Calu3 (cell line): ENCODE results near the gene CD200R1L. TPM values are rescaled to one million over a fixed set of nuclear protein-coding genes. Genes with fewer than 3 reads are reported as not detected.

Source experiments
- BruUV-seq: library from RNA; stranded (reverse); fragments of 400-500 nt; replicated peaks from 2 replicates; lab custom pipeline; 2021; lab: Mats Ljungman, UMichigan
- CTCF ChIA-PET: fragments of 300-600 bp; sonication (Branson Sonifier 250); formaldehyde crosslinking; loops from one replicate; lab custom pipeline; 2022; ENCODE audit warnings: antibody characterized with exemption; lab: Charles Lee
- DNase-seq: peaks from one replicate; pipeline ENCODE4 v3.0.0; 2022
- H3K27ac Mint-ChIP-seq: one replicate; pipeline ENCODE4 v1.8.0; 2022; ENCODE audit warnings: mixed read lengths; ENCODE audit not compliant: unreplicated experiment
- H3K27me3 Mint-ChIP-seq: one replicate; pipeline ENCODE4 v1.8.0; 2022; ENCODE audit warnings: mixed read lengths; ENCODE audit not compliant: unreplicated experiment
- H3K36me3 Mint-ChIP-seq: one replicate; pipeline ENCODE4 v1.8.0; 2022; ENCODE audit warnings: mild to moderate bottlenecking, moderate library complexity, mixed read lengths; ENCODE audit not compliant: insufficient read depth, unreplicated experiment
- H3K4me1 Mint-ChIP-seq: one replicate; pipeline ENCODE4 v1.8.0; 2022; ENCODE audit warnings: mild to moderate bottlenecking, low read depth, mixed read lengths; ENCODE audit not compliant: unreplicated experiment
- H3K4me3 Mint-ChIP-seq: one replicate; pipeline ENCODE4 v1.8.0; 2022; ENCODE audit warnings: mild to moderate bottlenecking, low read depth, moderate library complexity, mixed read lengths; ENCODE audit not compliant: unreplicated experiment
- H3K9me3 Mint-ChIP-seq: one replicate; pipeline ENCODE4 v1.8.0; 2022; ENCODE audit warnings: low read depth, mixed read lengths; ENCODE audit not compliant: unreplicated experiment
- intact Hi-C: fragments of 100-400 bp; cut with micrococcal nuclease; formaldehyde crosslinking; loops from one replicate; pipeline ENCODE4 v1.10.0; 2022; ENCODE audit not compliant: unreplicated experiment
- total RNA-seq: library from RNA; stranded (reverse); gene quantifications from 2 replicates; pipeline ENCODE4 v1.2.3, GENCODE V29; 2022
- TF ChIP-seq, protein P1 (sequence below): fragments of 200-600 bp; IDR thresholded peaks from one replicate; pipeline ENCODE4 v1.8.0; 2022; ENCODE audit warnings: antibody characterized with exemption; ENCODE audit not compliant: unreplicated experiment

The CD200R1L gene
- total RNA-seq, 1 experiment from 2014 or later = not detected

DNA sequence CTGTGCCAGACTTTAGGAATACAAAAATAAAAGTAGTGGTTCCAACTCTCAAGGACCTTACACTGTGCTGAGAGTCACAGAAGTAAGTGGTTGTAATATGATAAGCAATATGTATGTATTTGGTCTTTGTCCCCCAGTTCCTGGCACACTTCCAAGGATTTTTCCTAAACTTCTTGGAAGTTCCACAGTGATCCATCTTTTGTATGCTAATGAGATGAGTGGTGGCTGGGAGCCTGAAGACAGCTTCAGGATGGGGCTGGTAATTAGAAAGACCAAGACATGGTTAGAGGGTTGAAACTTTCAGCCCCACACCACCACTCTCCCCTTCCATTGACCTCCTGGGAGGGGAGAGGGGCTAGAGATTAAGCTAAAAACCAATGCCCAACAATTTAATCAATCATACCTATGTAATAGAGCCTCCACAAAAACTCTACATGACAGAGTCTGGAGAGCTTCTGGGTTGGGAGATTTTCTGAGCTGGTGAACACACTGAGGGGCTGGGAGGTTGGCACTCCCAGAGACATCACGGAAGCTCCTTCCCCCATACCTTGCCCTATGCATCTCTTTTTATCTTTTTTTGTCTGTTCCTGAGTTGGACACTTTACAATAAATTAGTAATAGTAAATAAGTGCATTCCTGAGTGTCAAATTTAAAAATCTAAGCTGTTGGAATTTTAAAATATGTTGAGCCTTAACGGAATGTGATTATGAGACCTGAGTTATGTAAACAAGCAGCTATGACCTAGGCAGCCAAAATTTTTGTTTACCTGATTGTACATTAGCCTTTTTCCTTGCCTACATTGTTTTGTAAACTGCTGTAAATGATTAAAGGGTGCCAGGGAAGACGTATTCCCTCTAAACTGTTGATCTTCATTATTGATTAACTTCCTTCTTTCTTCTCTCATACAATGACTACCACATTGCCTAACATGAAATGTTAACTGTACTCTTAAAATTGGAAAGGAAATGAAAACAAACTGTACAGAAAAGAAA, 24.3 kb downstream of the CD200R1L start:
- H3K9me3 Mint-ChIP-seq = no peaks in the 10 kb centered on the region
- peaks cover 8% of the 10 kb centered on the region for H3K4me1 Mint-ChIP-seq
- no peaks in the 10 kb centered on the region for H3K36me3 Mint-ChIP-seq
- CTCF ChIA-PET = interaction anchor here (0.8 kb wide), 1 partner anchor 157 kb away, joined by 3 read pairs; no protein-coding TSS in a partner anchor
- no TSS peak for BruUV-seq
- no peak overlapping the region for H3K27ac Mint-ChIP-seq
- no peaks in the 10 kb centered on the region for H3K27me3 Mint-ChIP-seq
- TF ChIP-seq, protein P1, sequence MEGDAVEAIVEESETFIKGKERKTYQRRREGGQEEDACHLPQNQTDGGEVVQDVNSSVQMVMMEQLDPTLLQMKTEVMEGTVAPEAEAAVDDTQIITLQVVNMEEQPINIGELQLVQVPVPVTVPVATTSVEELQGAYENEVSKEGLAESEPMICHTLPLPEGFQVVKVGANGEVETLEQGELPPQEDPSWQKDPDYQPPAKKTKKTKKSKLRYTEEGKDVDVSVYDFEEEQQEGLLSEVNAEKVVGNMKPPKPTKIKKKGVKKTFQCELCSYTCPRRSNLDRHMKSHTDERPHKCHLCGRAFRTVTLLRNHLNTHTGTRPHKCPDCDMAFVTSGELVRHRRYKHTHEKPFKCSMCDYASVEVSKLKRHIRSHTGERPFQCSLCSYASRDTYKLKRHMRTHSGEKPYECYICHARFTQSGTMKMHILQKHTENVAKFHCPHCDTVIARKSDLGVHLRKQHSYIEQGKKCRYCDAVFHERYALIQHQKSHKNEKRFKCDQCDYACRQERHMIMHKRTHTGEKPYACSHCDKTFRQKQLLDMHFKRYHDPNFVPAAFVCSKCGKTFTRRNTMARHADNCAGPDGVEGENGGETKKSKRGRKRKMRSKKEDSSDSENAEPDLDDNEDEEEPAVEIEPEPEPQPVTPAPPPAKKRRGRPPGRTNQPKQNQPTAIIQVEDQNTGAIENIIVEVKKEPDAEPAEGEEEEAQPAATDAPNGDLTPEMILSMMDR = no peak
- DNase-seq = no peak
- intact Hi-C loops = no loop called here
- no peak overlapping the region for H3K4me3 Mint-ChIP-seq

DNA sequence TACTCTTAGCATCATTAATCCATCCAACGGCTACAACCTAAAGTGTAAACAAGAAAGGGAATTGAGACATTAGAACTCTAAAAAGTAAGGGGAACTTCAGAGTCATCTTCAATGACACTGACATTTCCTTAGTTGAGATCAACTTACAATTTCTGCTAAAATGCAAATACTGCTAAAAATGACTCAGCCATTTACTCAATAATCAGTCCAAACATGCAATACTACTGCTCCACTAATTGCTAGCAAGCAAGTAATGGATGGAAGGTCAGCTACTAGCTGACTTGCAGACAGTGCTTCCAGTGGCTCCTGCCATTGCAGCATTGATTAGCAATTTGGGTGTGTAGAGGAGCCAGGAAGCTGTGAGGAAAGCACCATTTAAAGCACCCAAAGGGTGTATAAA, 28.4 kb downstream of the CD200R1L start:
- CTCF ChIA-PET = no interaction called here
- Mint-ChIP-seq H3K27ac (no peak overlapping the region), H3K36me3 (no peaks in the 10 kb centered on the region), H3K4me1 (peaks cover 14% of the 10 kb centered on the region), H3K9me3 (no peaks in the 10 kb centered on the region), H3K4me3 (no peak overlapping the region), H3K27me3 (no peaks in the 10 kb centered on the region)
- TF ChIP-seq, protein P1 = no peak
- intact Hi-C loops = no loop called here
- no peak for DNase-seq
- no TSS peak for BruUV-seq

DNA sequence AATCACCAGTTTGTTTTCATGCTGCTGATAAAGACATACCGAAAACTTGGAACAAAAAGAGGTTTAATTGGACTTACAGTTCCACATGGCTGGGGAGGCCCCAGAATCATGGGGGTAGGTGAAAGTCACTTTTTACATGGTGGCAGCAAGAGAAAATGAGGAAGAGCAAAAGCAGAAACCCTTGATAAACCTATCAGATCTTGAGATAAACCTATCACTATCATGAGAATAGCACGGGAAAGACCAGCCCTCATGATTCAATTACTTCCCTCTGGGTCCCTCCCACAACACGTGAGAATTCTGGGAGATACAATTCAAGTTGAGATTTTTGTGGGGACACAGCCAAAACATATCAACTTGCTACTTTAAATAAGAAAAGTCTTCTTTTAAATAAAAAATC, 28.9 kb downstream of the CD200R1L start:
- DNase-seq = no peak
- TF ChIP-seq, protein P1 = no peak
- Mint-ChIP-seq H3K27me3 (no peaks in the 10 kb centered on the region), H3K9me3 (no peaks in the 10 kb centered on the region), H3K36me3 (no peaks in the 10 kb centered on the region), H3K4me3 (no peak overlapping the region), H3K4me1 (peaks cover 19% of the 10 kb centered on the region), H3K27ac (no peak overlapping the region)
- BruUV-seq = no TSS peak
- intact Hi-C loops = no loop called here
- CTCF ChIA-PET = no interaction called here

DNA sequence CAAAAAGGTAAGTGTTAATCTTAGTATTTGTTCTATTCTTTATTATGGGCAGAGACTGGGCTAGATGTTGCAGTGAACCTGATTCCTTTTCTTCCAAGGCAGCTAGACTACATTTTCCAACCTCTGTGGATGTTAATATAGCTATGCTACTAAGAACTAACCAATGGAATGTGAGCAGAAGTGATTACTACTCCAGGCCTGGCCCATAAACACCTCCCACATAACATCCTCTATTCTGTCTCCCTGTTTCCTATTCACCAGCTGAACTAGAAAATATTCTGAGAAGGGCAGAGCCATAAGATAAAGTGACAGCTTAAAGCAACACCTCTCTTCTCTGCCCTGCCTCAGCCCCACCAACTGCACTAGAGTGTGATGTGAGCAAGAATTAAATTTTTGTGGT, 29.4 kb downstream of the CD200R1L start:
- CTCF ChIA-PET = no interaction called here
- no peak overlapping the region for H3K27ac Mint-ChIP-seq
- intact Hi-C loops = no loop called here
- H3K4me1 Mint-ChIP-seq = peaks cover 19% of the 10 kb centered on the region
- H3K4me3 Mint-ChIP-seq = no peak overlapping the region
- DNase-seq = no peak
- H3K27me3 Mint-ChIP-seq = no peaks in the 10 kb centered on the region
- no peaks in the 10 kb centered on the region for H3K9me3 Mint-ChIP-seq
- no TSS peak for BruUV-seq
- TF ChIP-seq, protein P1 = no peak
- H3K36me3 Mint-ChIP-seq = no peaks in the 10 kb centered on the region
